ENCODE data around the gene TBC1D22B. TPM values are rescaled to one million over a fixed set of nuclear protein-coding genes. Genes with fewer than 3 reads are reported as not detected.

TBC1D22B gene, protein sequence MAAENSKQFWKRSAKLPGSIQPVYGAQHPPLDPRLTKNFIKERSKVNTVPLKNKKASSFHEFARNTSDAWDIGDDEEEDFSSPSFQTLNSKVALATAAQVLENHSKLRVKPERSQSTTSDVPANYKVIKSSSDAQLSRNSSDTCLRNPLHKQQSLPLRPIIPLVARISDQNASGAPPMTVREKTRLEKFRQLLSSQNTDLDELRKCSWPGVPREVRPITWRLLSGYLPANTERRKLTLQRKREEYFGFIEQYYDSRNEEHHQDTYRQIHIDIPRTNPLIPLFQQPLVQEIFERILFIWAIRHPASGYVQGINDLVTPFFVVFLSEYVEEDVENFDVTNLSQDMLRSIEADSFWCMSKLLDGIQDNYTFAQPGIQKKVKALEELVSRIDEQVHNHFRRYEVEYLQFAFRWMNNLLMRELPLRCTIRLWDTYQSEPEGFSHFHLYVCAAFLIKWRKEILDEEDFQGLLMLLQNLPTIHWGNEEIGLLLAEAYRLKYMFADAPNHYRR
- total RNA-seq: 1 to 10 TPM; 6.2 to 8.5 TPM
- long read RNA-seq, donor 1, partial matches to known transcripts: 1 of 2 reads
- long read RNA-seq, donor 1, other reads (novel, unspliced or antisense): 1 of 2 reads
- long read RNA-seq, donor 2, partial matches to known transcripts: 0 of 5 reads
- long read RNA-seq, donor 2, other reads (novel, unspliced or antisense): 4 of 5 reads

GRCh38 chr6:37257634-37258404, at the start of gene TBC1D22B, which contains the start of gene TMEM217:
Gene TBC1D22B, plus strand, starts transcription at chr6:37257772. Its CDS starts 146 bp downstream, at chr6:37257918.
Gene TMEM217, minus strand, starts transcription at chr6:37258144. Its CDS starts 39,114 bp downstream, at chr6:37219030.
- peak; percentile 98 for DNase-seq (ENCODE audit: low spot score)
- intact Hi-C loops (cut with DNase I): no loop called here

DNA sequence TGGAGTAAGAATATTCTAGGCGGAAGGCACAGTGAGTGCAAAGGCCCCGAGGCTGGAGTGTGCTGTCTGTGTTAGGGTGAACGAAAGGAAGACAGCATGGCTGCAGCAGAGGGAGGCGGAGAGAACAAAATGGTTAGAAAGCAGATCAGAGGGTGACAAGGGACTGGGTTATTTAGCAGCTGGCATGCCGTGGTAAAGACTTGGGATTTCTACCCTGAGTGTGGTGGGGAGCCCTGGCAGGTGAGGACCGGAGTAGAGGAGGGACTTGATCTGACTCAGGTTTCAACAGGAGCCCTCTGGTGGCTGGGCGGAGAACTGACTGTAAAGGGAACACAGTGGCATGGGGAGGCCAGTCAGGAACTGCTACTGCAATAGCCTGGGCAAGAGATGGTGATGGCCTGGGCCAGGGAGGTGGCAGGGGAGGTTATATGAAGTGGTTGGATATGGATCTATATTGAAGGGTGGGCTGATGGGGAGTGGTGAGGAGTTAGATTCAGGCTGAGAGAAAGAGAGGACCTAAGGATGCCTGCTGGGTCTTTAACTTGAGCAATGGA, 49.6 kb upstream of the TBC1D22B start:
- intact Hi-C loops (cut with DNase I): loop anchor here in 1 of 2 donors (5.0 kb wide), 1 partner anchor 36 kb away; the partner anchor contains the start of gene PIM1
- peak; percentile 94 for DNase-seq (ENCODE audit: low spot score)

GRCh38 chr6:37208793-37209192, 48.8 kb upstream of the TBC1D22B start:
- DNase-seq (ENCODE audit: low spot score): no peak
- intact Hi-C loops (cut with DNase I): loop anchor here in 1 of 2 donors (5.0 kb wide), 1 partner anchor 36 kb away; the partner anchor contains the start of gene PIM1

- intact Hi-C loops (cut with DNase I): loop anchor here in 1 of 2 donors (5.0 kb wide), 1 partner anchor 37 kb away; the partner anchor contains the start of gene PIM1
- DNase-seq (ENCODE audit: low spot score): no peak
Measured at GRCh38 chr6:37209461-37210205, 47.9 kb upstream of the TBC1D22B start.

DNA sequence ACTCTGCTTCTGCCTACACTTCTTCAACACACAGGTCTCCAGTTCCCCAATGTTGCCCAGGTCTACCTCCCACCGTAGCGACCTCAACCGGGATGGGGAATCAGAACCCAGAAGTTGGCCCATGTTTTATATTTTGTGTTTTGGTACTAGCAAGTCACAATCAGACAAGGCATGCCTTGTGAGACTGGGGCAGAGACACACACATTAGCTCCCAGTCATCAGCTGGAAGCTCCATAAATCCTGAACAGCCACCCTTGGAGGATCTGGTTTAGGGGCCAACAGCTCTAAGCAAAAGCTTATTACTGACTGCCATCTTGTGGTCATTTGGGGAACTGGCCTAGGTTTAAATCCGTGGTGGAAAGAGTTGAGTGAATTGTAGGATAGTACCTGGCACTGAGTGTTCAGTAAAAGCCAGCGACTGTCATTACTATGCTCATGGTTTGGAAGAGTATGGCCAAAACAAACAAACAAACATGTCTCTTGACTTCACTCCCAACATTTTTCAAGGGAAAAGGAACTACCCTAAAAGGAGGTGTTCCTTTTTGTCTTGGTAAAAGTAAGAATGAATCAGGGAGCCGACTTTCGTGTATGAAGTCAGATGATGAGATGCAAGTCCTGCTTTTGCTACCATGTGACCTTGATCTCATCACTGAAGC, 47.1 kb upstream of the TBC1D22B start:
- intact Hi-C loops (cut with DNase I): no loop called here
- DNase-seq (ENCODE audit: low spot score): no peak

DNA sequence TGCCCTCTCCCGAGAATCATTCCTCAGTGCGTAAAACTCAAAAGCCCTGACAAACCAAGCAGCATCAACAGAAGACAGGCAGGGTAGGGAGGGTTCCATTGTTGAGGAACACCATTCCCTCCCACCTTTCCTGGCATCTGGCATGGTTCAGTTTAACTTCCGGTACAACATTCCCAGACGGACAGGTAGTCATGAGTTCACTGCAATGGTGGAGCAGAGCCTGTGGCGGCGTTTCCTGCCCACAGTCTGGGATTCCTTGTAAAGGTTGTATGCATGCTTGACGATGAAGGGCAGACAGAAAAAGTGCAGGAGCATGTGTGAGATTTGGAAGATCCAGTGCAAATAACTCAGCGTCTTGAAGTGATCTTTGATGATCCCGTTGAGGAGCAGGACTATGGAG, 45.3 kb upstream of the TBC1D22B start:
- DNase-seq (ENCODE audit: low spot score): no peak
- intact Hi-C loops (cut with DNase I): no loop called here

- no peak for DNase-seq (ENCODE audit: low spot score)
- intact Hi-C loops (cut with DNase I): no loop called here
Measured at GRCh38 chr6:37218061-37218460, 39.5 kb upstream of the TBC1D22B start.

DNA sequence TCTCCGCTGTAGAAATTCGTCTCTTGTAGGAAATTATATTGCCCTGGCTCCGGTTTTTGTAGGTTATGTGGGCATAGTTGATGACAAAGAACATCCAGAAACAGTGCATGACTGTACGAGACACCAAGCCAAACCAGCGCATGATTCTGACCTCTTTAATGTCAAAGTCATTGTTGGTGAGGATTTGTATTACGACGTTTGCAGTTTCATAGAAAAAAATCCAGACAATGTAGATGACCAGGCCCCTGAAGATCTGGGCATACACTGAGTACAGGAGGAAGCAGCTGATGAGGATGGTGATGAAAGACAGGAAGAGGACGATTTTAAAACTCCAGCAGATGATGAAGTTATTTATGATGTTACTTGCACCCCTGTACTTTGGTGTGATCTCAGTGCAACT, 39.1 kb upstream of the TBC1D22B start:
- intact Hi-C loops (cut with DNase I): no loop called here
- no peak for DNase-seq (ENCODE audit: low spot score)

GRCh38 chr6:37221585-37222124, 35.9 kb upstream of the TBC1D22B start:
- intact Hi-C loops (cut with DNase I): no loop called here
- no peak for DNase-seq (ENCODE audit: low spot score)

- intact Hi-C loops (cut with DNase I): no loop called here
- DNase-seq (ENCODE audit: low spot score): peak; percentile 88
Measured at GRCh38 chr6:37222125-37222967, 35.2 kb upstream of the TBC1D22B start.

DNA sequence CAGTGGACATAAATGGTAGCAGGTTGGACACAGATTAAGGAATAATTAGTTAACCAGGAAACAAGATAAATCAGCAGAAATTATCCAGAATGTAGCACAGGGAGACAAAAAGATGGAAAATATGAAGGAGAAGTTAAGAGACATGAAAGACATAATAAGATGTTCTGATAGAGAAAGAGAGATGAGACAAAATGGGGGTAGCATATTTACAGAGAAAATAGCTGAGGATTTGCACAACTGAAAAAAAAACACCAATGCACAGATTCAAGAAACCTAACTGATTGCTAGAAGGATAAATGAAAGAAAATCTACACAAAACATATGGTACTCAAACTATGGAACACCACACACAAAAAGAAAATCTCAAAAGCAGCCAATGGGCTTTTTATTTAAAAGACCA, 34.6 kb upstream of the TBC1D22B start:
- intact Hi-C loops (cut with DNase I): no loop called here
- no peak for DNase-seq (ENCODE audit: low spot score)

GRCh38 chr6:37225350-37226169, 32.0 kb upstream of the TBC1D22B start:
- intact Hi-C loops (cut with DNase I): no loop called here
- no peak for DNase-seq (ENCODE audit: low spot score)

- DNase-seq (ENCODE audit: low spot score): no peak
- intact Hi-C loops (cut with DNase I): no loop called here
Measured at GRCh38 chr6:37230104-37230503, 27.5 kb upstream of the TBC1D22B start.

DNA sequence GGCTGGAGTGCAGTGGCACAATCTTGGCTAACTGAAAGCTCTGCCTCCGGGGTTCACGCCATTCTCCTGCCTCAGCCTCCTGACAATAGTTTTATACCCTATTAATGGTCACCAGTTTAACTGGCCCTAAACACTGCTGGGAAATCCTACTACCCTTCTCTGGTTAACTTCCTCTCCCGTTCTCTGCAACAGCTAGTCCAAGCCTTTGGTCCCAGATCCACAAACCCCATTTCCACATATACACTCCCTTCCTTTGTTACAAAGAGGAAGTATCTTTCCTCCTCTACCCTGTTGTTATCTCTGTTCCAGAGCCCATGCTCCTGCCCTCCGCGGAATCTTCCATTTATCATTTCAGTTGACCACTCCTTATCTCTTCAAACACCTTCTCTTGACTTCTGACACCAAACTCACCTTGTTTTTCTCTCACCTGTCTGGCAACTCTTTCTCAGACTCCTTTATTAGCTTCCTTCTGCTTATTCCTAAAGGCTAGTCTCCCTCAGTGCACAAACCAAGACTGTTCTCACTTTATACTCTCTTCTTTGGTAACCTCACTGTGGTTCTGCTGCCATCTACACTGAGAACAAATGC, 25.0 kb upstream of the TBC1D22B start:
- DNase-seq (ENCODE audit: low spot score): no peak
- intact Hi-C loops (cut with DNase I): no loop called here

DNA sequence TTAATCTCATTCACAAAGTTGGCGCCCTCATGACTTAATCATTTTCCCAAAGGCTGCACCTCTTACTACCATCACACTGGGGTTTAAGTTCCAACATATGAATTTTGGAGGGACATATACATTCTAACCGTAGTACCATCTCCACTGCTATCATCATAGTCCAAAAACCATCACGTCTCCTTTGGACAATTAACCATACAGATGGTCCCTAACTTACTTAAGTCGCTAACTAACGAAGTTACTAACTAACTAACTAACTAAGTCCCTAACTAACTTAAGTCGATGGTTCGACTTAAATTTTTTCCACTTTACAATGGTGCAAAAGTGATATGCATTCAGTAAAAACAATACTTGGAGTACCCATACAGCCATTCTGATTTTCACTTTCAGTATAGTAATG, 24.0 kb upstream of the TBC1D22B start:
- no peak for DNase-seq (ENCODE audit: low spot score)
- intact Hi-C loops (cut with DNase I): no loop called here

DNA sequence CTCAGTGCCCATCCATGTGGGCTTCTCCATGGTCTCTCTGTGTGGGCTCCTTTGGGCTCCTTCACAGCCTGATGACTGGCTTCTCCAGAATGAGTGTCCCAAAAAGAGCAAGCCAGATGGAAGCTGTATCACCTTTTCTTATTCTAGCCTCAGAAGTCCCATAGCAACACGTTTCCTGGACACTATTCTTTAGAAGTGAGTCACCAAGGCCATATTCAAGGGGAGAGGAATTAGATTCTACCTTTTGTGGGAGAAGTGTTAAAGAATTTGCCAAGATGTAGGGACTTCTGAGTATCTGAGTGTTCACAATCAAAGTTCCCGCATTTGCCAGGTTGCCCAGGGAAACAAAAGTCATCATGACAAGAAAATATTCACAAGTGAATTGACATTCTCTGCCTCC, 20.7 kb upstream of the TBC1D22B start:
- intact Hi-C loops (cut with DNase I): no loop called here
- DNase-seq (ENCODE audit: low spot score): no peak

Measured in posterior vena cava (tissue), 2 donors.